H9 (cell line): Measurements from ENCODE around the gene GMNC. TPM values are rescaled to one million over a fixed set of nuclear protein-coding genes. Genes with fewer than 3 reads are reported as not detected.
"Not testable (repeated sequence)": the region's sequence is repeated elsewhere in the genome, so short reads cannot be mapped to it uniquely, and the experiment has no call there.

Experiments
- DNase-seq: peaks from one replicate; pipeline ENCODE4 v3.0.0-alpha.2; 2017
- H2AFZ ChIP-seq: one replicate; pipeline ENCODE4 v1.6.1; 2013; ENCODE audit warnings: mild to moderate bottlenecking, low read length, control low read depth, moderate library complexity
- H2AK5ac ChIP-seq: 2 replicates; pipeline ENCODE4 v1.6.1; 2013; ENCODE audit warnings: low read length, control low read depth, mixed read lengths; ENCODE audit not compliant: insufficient read length
- H2BK120ac ChIP-seq: one replicate; pipeline ENCODE4 v1.6.1; 2013; ENCODE audit warnings: low read depth, mild to moderate bottlenecking, low read length, control low read depth, inconsistent platforms; ENCODE audit not compliant: poor library complexity, severe bottlenecking
- H2BK12ac ChIP-seq: 2 replicates; pipeline ENCODE4 v1.6.1; 2013; ENCODE audit warnings: low read length, control low read depth, mixed read lengths, low read depth; ENCODE audit not compliant: insufficient read length
- H2BK15ac ChIP-seq: 2 replicates; pipeline ENCODE4 v1.6.1; 2013; ENCODE audit warnings: low read depth, low read length, control low read depth
- H2BK20ac ChIP-seq: one replicate; pipeline ENCODE4 v1.6.1; 2013; ENCODE audit warnings: low read depth, mild to moderate bottlenecking, low read length, control low read depth, inconsistent platforms; ENCODE audit not compliant: poor library complexity, severe bottlenecking
- H2BK5ac ChIP-seq: 2 replicates; pipeline ENCODE4 v1.6.1; 2013; ENCODE audit warnings: low read length, control low read depth, mixed read lengths; ENCODE audit not compliant: insufficient read length
- H3K14ac ChIP-seq: 2 replicates; pipeline ENCODE4 v1.6.1; 2013; ENCODE audit warnings: low read length, control low read depth; ENCODE audit not compliant: insufficient read depth
- H3K18ac ChIP-seq: 2 replicates; pipeline ENCODE4 v1.6.1; 2013; ENCODE audit warnings: low read depth, mild to moderate bottlenecking, mixed read lengths, low read length, control low read depth; ENCODE audit not compliant: insufficient read length
- H3K23ac ChIP-seq: 2 replicates; pipeline ENCODE4 v1.6.1; 2013; ENCODE audit warnings: low read length, control low read depth, mixed read lengths, low read depth; ENCODE audit not compliant: insufficient read length
- H3K23me2 ChIP-seq: 2 replicates; pipeline ENCODE4 v1.6.1; 2013; ENCODE audit warnings: low read depth, mild to moderate bottlenecking, mixed read lengths, low read length, control low read depth; ENCODE audit not compliant: insufficient read length, poor library complexity, severe bottlenecking
- H3K27ac ChIP-seq: 2 replicates; pipeline ENCODE4 v1.5.1; 2013; ENCODE audit warnings: low read length, control low read depth, mixed read lengths, low read depth; ENCODE audit not compliant: insufficient read length
- H3K27me3 ChIP-seq: 2 replicates; pipeline ENCODE4 v1.6.1; 2013; ENCODE audit warnings: low read length, control low read depth, inconsistent platforms; ENCODE audit not compliant: insufficient read depth
- H3K4ac ChIP-seq: 2 replicates; pipeline ENCODE4 v1.6.1; 2013; ENCODE audit warnings: low read depth, mild to moderate bottlenecking, control low read depth, inconsistent platforms, low read length, moderate library complexity
- H3K4me1 ChIP-seq: 2 replicates; pipeline ENCODE4 v1.6.1; 2013; ENCODE audit warnings: low read length, control low read depth, inconsistent platforms; ENCODE audit not compliant: insufficient read depth
- H3K4me2 ChIP-seq: 2 replicates; pipeline ENCODE4 v1.6.1; 2013; ENCODE audit warnings: low read length, control low read depth, mixed read lengths; ENCODE audit not compliant: insufficient read length, insufficient read depth
- H3K56ac ChIP-seq: 2 replicates; pipeline ENCODE4 v1.6.1; 2013; ENCODE audit warnings: low read depth, mild to moderate bottlenecking, mixed read lengths, low read length, control low read depth; ENCODE audit not compliant: insufficient read length
- H3K79me1 ChIP-seq: 2 replicates; pipeline ENCODE4 v1.6.1; 2013; ENCODE audit warnings: low read depth, mild to moderate bottlenecking, moderate library complexity, low read length, control low read depth, inconsistent platforms; ENCODE audit not compliant: insufficient read depth, poor library complexity, severe bottlenecking
- H3K79me2 ChIP-seq: 2 replicates; pipeline ENCODE4 v1.6.1; 2013; ENCODE audit warnings: low read length, control low read depth, inconsistent platforms; ENCODE audit not compliant: insufficient read depth
- H3K9ac ChIP-seq: 2 replicates; pipeline ENCODE4 v1.6.1; 2013; ENCODE audit warnings: low read length, control low read depth, mixed read lengths; ENCODE audit not compliant: insufficient read length; ENCODE audit errors: extremely low read depth
- H3K9me3 ChIP-seq: one replicate; pipeline ENCODE4 v1.6.1; 2013; ENCODE audit warnings: low read depth, low read length, inconsistent platforms; ENCODE audit not compliant: control insufficient read depth
- H3T11ph ChIP-seq: one replicate; pipeline ENCODE4 v1.6.1; 2013; ENCODE audit warnings: mild to moderate bottlenecking, low read length, control low read depth, inconsistent platforms
- H4K20me1 ChIP-seq: one replicate; pipeline ENCODE4 v1.6.1; 2013; ENCODE audit not compliant: control insufficient read depth, insufficient read length, insufficient read depth
- H4K5ac ChIP-seq: 2 replicates; pipeline ENCODE4 v1.6.1; 2013; ENCODE audit warnings: low read depth, mild to moderate bottlenecking, mixed read lengths, low read length, control low read depth; ENCODE audit not compliant: insufficient read length
- H4K8ac ChIP-seq: replicated peaks from 2 replicates; pipeline ENCODE4 v1.6.1; 2013; ENCODE audit warnings: low read length, control low read depth, mixed read lengths, low read depth; ENCODE audit not compliant: insufficient read length
- H4K91ac ChIP-seq: 2 replicates; pipeline ENCODE4 v1.6.1; 2013; ENCODE audit warnings: low read depth, mild to moderate bottlenecking, moderate library complexity, mixed read lengths, low read length, control low read depth; ENCODE audit not compliant: insufficient read length
- H3K27ac Mint-ChIP-seq, 3 experiments: 2 replicates in 2 of 3; 3 replicates in 1 of 3; pipeline ENCODE4 v1.8.0; 2020 to 2021; ENCODE audit warnings: mixed read lengths in 3 of 3, mild to moderate bottlenecking in 1 of 3, moderate library complexity in 1 of 3
- H3K27me3 Mint-ChIP-seq: 2 replicates; pipeline ENCODE4 v1.8.0; 2021; ENCODE audit warnings: low read depth, mild to moderate bottlenecking, moderate library complexity, mixed read lengths
- H3K36me3 Mint-ChIP-seq, 3 experiments: 2 replicates in 2 of 3; 3 replicates in 1 of 3; pipeline ENCODE4 v1.8.0; 2020 to 2021; ENCODE audit warnings: low read depth in 3 of 3, mixed read lengths in 3 of 3; ENCODE audit not compliant: insufficient read depth in 1 of 3
- H3K4me1 Mint-ChIP-seq, 2 experiments: 2 replicates each; pipeline ENCODE4 v1.8.0; 2020; ENCODE audit warnings: mixed read lengths in 2 of 2
- H3K4me3 Mint-ChIP-seq, 2 experiments: 2 replicates in 1 of 2; 3 replicates in 1 of 2; pipeline ENCODE4 v1.8.0; 2020 to 2021; ENCODE audit warnings: mild to moderate bottlenecking in 2 of 2, mixed read lengths in 2 of 2, moderate library complexity in 1 of 2
- H3K9me3 Mint-ChIP-seq, 2 experiments: 2 replicates in 1 of 2; 3 replicates in 1 of 2; pipeline ENCODE4 v1.8.0; 2020; ENCODE audit warnings: mild to moderate bottlenecking in 2 of 2, mixed read lengths in 2 of 2, moderate library complexity in 1 of 2
- WGBS: extraction: QIAGEN DNeasy Blood & Tissue Kit; methylation state at CpG from one replicate; pipeline ENCODE4 v1.1.7; 2013; ENCODE audit warnings: missing lambda C conversion rate, low lambda C conversion rate, mixed read lengths; ENCODE audit not compliant: insufficient read length; ENCODE audit errors: extremely low coverage; 5-methylcytosine and 5-hydroxymethylcytosine counted together
- total RNA-seq: library from RNA; stranded (reverse); gene quantifications from 2 replicates; pipeline ENCODE4 v1.2.1, GENCODE V29; 2021

The GMNC gene
- total RNA-seq, 1 experiment from 2014 or later, result not detected

DNA sequence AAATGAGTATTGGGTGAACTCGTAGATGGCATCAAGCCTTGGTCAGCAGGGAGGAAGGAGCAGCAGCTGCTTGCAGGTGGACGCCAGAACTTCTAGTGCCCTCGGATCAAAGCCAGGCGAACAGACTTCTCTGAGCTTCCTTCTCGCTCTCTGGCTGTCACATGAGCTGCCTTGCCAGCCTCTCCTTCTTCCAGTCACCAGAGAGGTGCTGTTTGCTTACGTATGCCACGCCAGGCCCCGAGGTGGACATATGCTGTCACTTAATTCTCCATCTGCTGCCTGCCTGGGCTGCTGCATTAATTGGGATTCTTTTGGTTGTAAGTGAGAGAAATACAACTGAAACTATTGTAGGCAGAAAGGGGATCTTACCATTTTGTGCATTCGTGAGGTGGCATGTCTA, 12.6 kb upstream of the GMNC start:
- H3K27me3 Mint-ChIP-seq, H3K4ac ChIP-seq, H4K5ac ChIP-seq, H4K8ac ChIP-seq, H3K4me3 Mint-ChIP-seq, H3K23me2 ChIP-seq, H3T11ph ChIP-seq, H3K9me3 Mint-ChIP-seq, H4K91ac ChIP-seq, H4K20me1 ChIP-seq, H2AFZ ChIP-seq, H2BK20ac ChIP-seq, H3K14ac ChIP-seq, DNase-seq, H3K23ac ChIP-seq, H3K56ac ChIP-seq, H3K18ac ChIP-seq, H2BK15ac ChIP-seq, H2BK120ac ChIP-seq, H2AK5ac ChIP-seq, H3K9me3 ChIP-seq, H3K4me1 Mint-ChIP-seq, H3K4me1 ChIP-seq, H3K36me3 Mint-ChIP-seq, H2BK5ac ChIP-seq, H3K79me1 ChIP-seq, H3K27ac ChIP-seq, H3K9ac ChIP-seq, H3K27me3 ChIP-seq, H3K4me2 ChIP-seq, H2BK12ac ChIP-seq, H3K79me2 ChIP-seq, H3K27ac Mint-ChIP-seq: not testable (repeated sequence)
- no CpG with 5 or more reads among the region's 9 CpGs for WGBS
